Panc1 (cell line): Measurements from ENCODE around the gene ZNF322. TPM values are rescaled to one million over a fixed set of nuclear protein-coding genes. Genes with fewer than 3 reads are reported as not detected.

Source experiments
- ATAC-seq: fragments of 200-7000 bp; cut with Tn5 transposase; 2 replicates; pipeline ENCODE4 v1.9.1; 2020; ENCODE audit warnings: mild to moderate bottlenecking, moderate library complexity
- BruUV-seq: library from RNA; stranded (reverse); fragments of 400-500 nt; replicated peaks from 2 replicates; lab custom pipeline; 2021; lab: Mats Ljungman, UMichigan
- CTCF ChIA-PET: fragments of 300-600 bp; sonication (Branson Sonifier 250); formaldehyde crosslinking; loops from one replicate; lab custom pipeline; 2022; ENCODE audit warnings: antibody characterized with exemption; lab: Charles Lee
- POLR2A ChIA-PET: fragments of 300-600 bp; sonication (Branson Sonifier 250); formaldehyde crosslinking; loops from one replicate; lab custom pipeline; 2022; ENCODE audit warnings: antibody characterized with exemption; lab: Charles Lee
- DNase-seq: peaks from one replicate; pipeline ENCODE4 v3.0.0-alpha.2; 2010; ENCODE audit warnings: low read depth, low spot score
- H3K27ac ChIP-seq: 2 replicates; pipeline ENCODE4 v1.5.1; 2011; ENCODE audit warnings: mild to moderate bottlenecking, low read length, inconsistent platforms
- H3K27me3 ChIP-seq: fragments of 200-500 bp; sonication (Bioruptor generic); 2 replicates; pipeline ENCODE4 v1.6.0; 2014; ENCODE audit warnings: low read length, inconsistent platforms; ENCODE audit not compliant: control insufficient read depth, insufficient read depth
- H3K36me3 ChIP-seq: fragments of 200-500 bp; sonication (Bioruptor generic); 2 replicates; pipeline ENCODE4 v1.5.1; 2014; ENCODE audit warnings: inconsistent platforms, mild to moderate bottlenecking, low read length, moderate library complexity; ENCODE audit not compliant: control insufficient read depth, insufficient read depth
- H3K4me1 ChIP-seq: 2 replicates; pipeline ENCODE4 v1.5.1; 2011; ENCODE audit warnings: inconsistent platforms, mild to moderate bottlenecking, low read length, moderate library complexity; ENCODE audit not compliant: control insufficient read depth, insufficient read depth
- H3K4me3 ChIP-seq, 2 experiments: 2 replicates each; pipeline ENCODE4 v1.5.1; 2011 to 2012; ENCODE audit warnings: low read depth in 2 of 2, low read length in 2 of 2, mild to moderate bottlenecking in 2 of 2, inconsistent platforms in 1 of 2, moderate library complexity in 1 of 2
- H3K9me3 ChIP-seq: fragments of 200-500 bp; sonication (Bioruptor generic); 2 replicates; pipeline ENCODE4 v1.5.1; 2014; ENCODE audit warnings: low read depth, mild to moderate bottlenecking, inconsistent platforms, low read length, moderate library complexity; ENCODE audit not compliant: control insufficient read depth, insufficient read depth
- POLR2AphosphoS5 ChIP-seq: IDR thresholded peaks from 2 replicates; pipeline ENCODE4 v1.6.1; 2012; ENCODE audit warnings: mild to moderate bottlenecking, low read depth, low read length, moderate library complexity
- REST ChIP-seq, 2 experiments: IDR thresholded peaks; 2 replicates each; pipeline ENCODE4 v1.6.1; 2011 to 2012; ENCODE audit warnings: low read depth in 2 of 2, control low read depth in 1 of 2, low read length in 1 of 2, mild to moderate bottlenecking in 1 of 2, moderate library complexity in 1 of 2; ENCODE audit not compliant: insufficient read depth in 1 of 2
- SIN3A ChIP-seq: IDR thresholded peaks from 2 replicates; pipeline ENCODE4 v1.6.1; 2012; ENCODE audit warnings: low read depth, mild to moderate bottlenecking, low read length, moderate library complexity, borderline replicate concordance; ENCODE audit not compliant: insufficient read depth
- TCF7L2 ChIP-seq: IDR thresholded peaks from 2 replicates; pipeline ENCODE4 v1.6.1; 2011; ENCODE audit warnings: mild to moderate bottlenecking, low read depth, low read length, inconsistent platforms
- in situ Hi-C: cut with HindIII; loops from 2 replicates; pipeline ENCODE4 v1.10.0; 2016; ENCODE audit warnings: low sequenced_read_pairs, low pct_unique_long_range_greater_than_20kb
- intact Hi-C: fragments of 100-400 bp; cut with micrococcal nuclease; formaldehyde crosslinking; loops from one replicate; pipeline ENCODE4 v1.10.0; 2022; ENCODE audit not compliant: unreplicated experiment
- total RNA-seq: library from RNA; stranded (reverse); gene quantifications from one replicate; pipeline ENCODE4 v1.2.1, GENCODE V29; 2021; ENCODE audit not compliant: unreplicated experiment
- TF ChIP-seq, protein P1 (sequence below): fragments of 450-650 bp; IDR thresholded peaks from 2 replicates; pipeline ENCODE4 v1.5.1; 2017; ENCODE audit warnings: mild to moderate bottlenecking

ZNF322 gene
- total RNA-seq, 1 experiment from 2014 or later: 31.2 TPM

DNA sequence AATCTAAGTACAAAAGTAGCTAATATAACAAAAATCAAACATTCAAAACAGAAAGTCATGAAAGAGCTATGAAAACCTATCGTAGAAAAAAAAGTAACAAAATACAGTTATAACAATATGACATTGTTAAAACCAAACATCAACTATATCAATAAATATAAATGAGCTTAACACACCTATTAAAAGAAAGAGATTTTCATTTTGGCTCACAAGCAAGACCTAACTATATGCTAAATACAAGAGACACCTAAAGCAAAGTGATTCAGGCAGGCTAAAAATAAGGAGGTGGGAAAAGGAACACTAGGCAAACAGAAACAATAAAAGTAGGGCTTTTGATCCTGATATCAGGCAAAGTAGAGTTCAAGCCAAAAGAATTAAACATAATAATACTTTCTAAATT, 13.5 kb downstream of the ZNF322 start:
- ATAC-seq (no peak), DNase-seq (no peak)
- ChIA-PET POLR2A (no interaction called here), CTCF (interaction anchor here (0.6 kb wide), 1 partner anchor 1879 kb away, joined by 4 read pairs; no protein-coding TSS in a partner anchor)
- no peaks in the 10 kb centered on the region for H3K4me1 ChIP-seq
- intact Hi-C loops: no loop called here
- no TSS peak for BruUV-seq
- TF ChIP-seq SIN3A: no peak
- TF ChIP-seq, protein P1, sequence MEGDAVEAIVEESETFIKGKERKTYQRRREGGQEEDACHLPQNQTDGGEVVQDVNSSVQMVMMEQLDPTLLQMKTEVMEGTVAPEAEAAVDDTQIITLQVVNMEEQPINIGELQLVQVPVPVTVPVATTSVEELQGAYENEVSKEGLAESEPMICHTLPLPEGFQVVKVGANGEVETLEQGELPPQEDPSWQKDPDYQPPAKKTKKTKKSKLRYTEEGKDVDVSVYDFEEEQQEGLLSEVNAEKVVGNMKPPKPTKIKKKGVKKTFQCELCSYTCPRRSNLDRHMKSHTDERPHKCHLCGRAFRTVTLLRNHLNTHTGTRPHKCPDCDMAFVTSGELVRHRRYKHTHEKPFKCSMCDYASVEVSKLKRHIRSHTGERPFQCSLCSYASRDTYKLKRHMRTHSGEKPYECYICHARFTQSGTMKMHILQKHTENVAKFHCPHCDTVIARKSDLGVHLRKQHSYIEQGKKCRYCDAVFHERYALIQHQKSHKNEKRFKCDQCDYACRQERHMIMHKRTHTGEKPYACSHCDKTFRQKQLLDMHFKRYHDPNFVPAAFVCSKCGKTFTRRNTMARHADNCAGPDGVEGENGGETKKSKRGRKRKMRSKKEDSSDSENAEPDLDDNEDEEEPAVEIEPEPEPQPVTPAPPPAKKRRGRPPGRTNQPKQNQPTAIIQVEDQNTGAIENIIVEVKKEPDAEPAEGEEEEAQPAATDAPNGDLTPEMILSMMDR: no peak
- no peak for TF ChIP-seq TCF7L2
- TF ChIP-seq POLR2AphosphoS5: no peak
- no peak for TF ChIP-seq REST (IDR thresholded peaks at IDR 0.05; ENCODE audit: insufficient read depth in 1 of 2, low read depth in 2 of 2, low read length in 1 of 2)
- no peak overlapping the region for H3K4me3 ChIP-seq
- peaks cover 89% of the 10 kb centered on the region for H3K9me3 ChIP-seq
- peaks cover 17% of the 10 kb centered on the region for H3K36me3 ChIP-seq
- in situ Hi-C loops: no loop called here
- H3K27ac ChIP-seq: no peak overlapping the region
- no peaks in the 10 kb centered on the region for H3K27me3 ChIP-seq

GRCh38 chr6:26640806-26641205, 18.7 kb downstream of the ZNF322 start:
- ChIA-PET POLR2A (no interaction called here), CTCF (no interaction called here)
- intact Hi-C loops: no loop called here
- in situ Hi-C loops: no loop called here
- ATAC-seq (no peak), DNase-seq (no peak)
- TF ChIP-seq, protein P1: no peak
- TF ChIP-seq POLR2AphosphoS5: no peak
- TF ChIP-seq TCF7L2: no peak
- TF ChIP-seq REST (IDR thresholded peaks at IDR 0.05; ENCODE audit: insufficient read depth in 1 of 2, low read depth in 2 of 2, low read length in 1 of 2): no peak
- TF ChIP-seq SIN3A: no peak
- Histone ChIP-seq H3K27ac (no peak overlapping the region), H3K27me3 (no peaks in the 10 kb centered on the region), H3K4me1 (no peaks in the 10 kb centered on the region), H3K4me3 (no peak overlapping the region), H3K36me3 (peaks cover 28% of the 10 kb centered on the region), H3K9me3 (peaks cover 71% of the 10 kb centered on the region)
- BruUV-seq: no TSS peak
